Osteoblast (primary cell): Measurements from ENCODE around the gene MEPCE. TPM values are rescaled to one million over a fixed set of nuclear protein-coding genes. Genes with fewer than 3 reads are reported as not detected.

ENCODE experiments used
- DNase-seq: peaks from one replicate; pipeline ENCODE4 v3.0.0; 2011; ENCODE audit warnings: low spot score, mixed read lengths; ENCODE audit not compliant: insufficient read length; ENCODE audit errors: missing footprints
- H2AFZ ChIP-seq: 2 replicates; pipeline ENCODE4 v1.6.0; 2011; ENCODE audit warnings: mild to moderate bottlenecking, low read length
- H3K27ac ChIP-seq: 2 replicates; pipeline ENCODE4 v1.5.1; 2011; ENCODE audit warnings: mild to moderate bottlenecking, low read depth, low read length, moderate library complexity
- H3K27me3 ChIP-seq: 2 replicates; pipeline ENCODE4 v1.6.0; 2012; ENCODE audit warnings: mild to moderate bottlenecking, control low read depth, inconsistent platforms, low read length, moderate library complexity; ENCODE audit not compliant: insufficient read depth
- H3K36me3 ChIP-seq: 2 replicates; pipeline ENCODE4 v1.5.1; 2011; ENCODE audit warnings: mild to moderate bottlenecking, low read length, control low read depth, moderate library complexity; ENCODE audit not compliant: insufficient read depth
- H3K4me1 ChIP-seq: 2 replicates; pipeline ENCODE4 v1.5.1; 2011; ENCODE audit warnings: mild to moderate bottlenecking, low read length, control low read depth, moderate library complexity; ENCODE audit not compliant: insufficient read depth
- H3K4me2 ChIP-seq: 2 replicates; pipeline ENCODE4 v1.6.0; 2011; ENCODE audit warnings: mild to moderate bottlenecking, low read length; ENCODE audit not compliant: insufficient read depth
- H3K4me3 ChIP-seq: fragments of 200-600 bp; sonication (generic); 3 replicates; pipeline ENCODE4 v1.5.1; 2012; ENCODE audit warnings: mild to moderate bottlenecking, low read length, inconsistent platforms; ENCODE audit not compliant: insufficient read depth
- H3K79me2 ChIP-seq: 2 replicates; pipeline ENCODE4 v1.6.0; 2012; ENCODE audit warnings: mild to moderate bottlenecking, low read length, control low read depth, inconsistent platforms; ENCODE audit not compliant: insufficient read depth
- H3K9me3 ChIP-seq: 2 replicates; pipeline ENCODE4 v1.5.1; 2011; ENCODE audit warnings: low read depth, low read length, control low read depth
- H4K20me1 ChIP-seq: 2 replicates; pipeline ENCODE4 v1.6.0; 2012; ENCODE audit warnings: mild to moderate bottlenecking, low read length, control low read depth; ENCODE audit not compliant: insufficient read depth
- total RNA-seq: library from RNA; depleted of rRNA; stranded (reverse); fragments of >200 nt; gene quantifications from 2 replicates; pipeline ENCODE4 v1.2.3, GENCODE V29; 2012
- TF ChIP-seq, protein P1 (sequence below): IDR thresholded peaks from 2 replicates; pipeline ENCODE4 v1.5.1; 2011; ENCODE audit warnings: mild to moderate bottlenecking, low read depth, low read length, moderate library complexity; ENCODE audit errors: extremely low read depth

Gene MEPCE
- total RNA-seq, 1 donor: 29.7 TPM

DNA sequence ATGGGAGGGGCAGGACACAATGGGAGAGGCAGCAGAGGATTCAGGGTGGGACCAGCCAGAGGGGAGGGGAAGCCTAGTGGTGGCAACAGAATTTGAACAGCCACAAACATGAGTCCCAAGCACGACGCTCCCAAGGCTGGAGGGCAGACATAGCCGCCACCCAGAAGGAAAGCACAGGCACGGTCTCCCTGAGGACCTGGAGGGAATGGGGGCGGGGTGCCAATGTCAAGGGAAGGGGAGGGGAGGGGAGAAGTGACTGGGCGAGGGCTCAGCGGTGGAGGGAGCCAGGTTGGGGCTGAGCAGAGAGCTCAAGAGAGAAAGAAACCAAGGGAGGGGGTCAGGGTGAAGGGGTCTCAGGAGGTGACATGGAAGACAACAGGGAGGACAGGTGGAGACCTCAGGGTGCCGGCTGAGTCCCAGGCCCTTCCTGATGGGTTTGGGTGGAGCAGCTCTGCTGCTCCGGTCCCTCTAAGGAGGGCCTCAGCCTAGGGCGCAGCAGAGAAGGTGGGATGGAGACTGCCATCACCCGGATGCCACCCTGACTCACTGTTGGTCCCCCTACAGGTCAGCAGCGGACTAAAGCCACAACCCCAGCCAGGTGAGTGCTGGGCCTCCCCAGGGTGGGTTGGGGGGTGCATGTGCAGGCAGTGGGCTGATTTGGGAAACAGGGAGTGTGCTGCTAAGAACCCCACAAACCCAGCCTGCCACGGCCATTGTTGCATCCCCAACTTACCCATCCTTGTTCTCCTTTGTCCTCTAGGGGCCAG is 32.1 kb upstream of the MEPCE start:
- H3K27ac ChIP-seq: no peak overlapping the region
- H4K20me1 ChIP-seq: no peaks in the 10 kb centered on the region
- no peaks in the 10 kb centered on the region for H3K79me2 ChIP-seq
- H3K36me3 ChIP-seq: no peaks in the 10 kb centered on the region
- no peaks in the 10 kb centered on the region for H3K9me3 ChIP-seq
- H2AFZ ChIP-seq: no peak overlapping the region
- peaks cover 18% of the 10 kb centered on the region for H3K27me3 ChIP-seq
- TF ChIP-seq, protein P1, sequence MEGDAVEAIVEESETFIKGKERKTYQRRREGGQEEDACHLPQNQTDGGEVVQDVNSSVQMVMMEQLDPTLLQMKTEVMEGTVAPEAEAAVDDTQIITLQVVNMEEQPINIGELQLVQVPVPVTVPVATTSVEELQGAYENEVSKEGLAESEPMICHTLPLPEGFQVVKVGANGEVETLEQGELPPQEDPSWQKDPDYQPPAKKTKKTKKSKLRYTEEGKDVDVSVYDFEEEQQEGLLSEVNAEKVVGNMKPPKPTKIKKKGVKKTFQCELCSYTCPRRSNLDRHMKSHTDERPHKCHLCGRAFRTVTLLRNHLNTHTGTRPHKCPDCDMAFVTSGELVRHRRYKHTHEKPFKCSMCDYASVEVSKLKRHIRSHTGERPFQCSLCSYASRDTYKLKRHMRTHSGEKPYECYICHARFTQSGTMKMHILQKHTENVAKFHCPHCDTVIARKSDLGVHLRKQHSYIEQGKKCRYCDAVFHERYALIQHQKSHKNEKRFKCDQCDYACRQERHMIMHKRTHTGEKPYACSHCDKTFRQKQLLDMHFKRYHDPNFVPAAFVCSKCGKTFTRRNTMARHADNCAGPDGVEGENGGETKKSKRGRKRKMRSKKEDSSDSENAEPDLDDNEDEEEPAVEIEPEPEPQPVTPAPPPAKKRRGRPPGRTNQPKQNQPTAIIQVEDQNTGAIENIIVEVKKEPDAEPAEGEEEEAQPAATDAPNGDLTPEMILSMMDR: no peak
- DNase-seq: no peak
- H3K4me3 ChIP-seq: no peak overlapping the region
- H3K4me1 ChIP-seq: peaks cover 3% of the 10 kb centered on the region
- no peak overlapping the region for H3K4me2 ChIP-seq

DNA sequence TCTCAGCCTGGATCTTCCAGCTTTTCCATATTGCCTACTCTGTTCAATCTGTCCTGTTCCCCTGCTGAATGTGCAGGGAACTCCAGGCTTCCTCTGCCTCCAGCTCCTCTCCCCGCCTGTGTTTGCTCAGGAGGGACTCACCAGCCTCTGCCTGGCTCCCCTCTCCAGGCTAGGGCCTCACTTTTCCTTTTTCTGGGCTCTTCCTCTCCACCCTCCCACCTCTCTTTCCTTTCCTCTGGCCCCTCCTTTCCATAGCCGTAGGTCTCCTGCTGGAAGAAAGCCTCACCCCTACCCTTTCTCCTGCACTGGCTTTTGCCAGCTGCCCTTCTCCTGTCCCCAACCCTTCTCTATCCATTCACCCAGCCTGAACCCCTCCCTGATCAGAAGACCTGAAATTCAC is 31.4 kb upstream of the MEPCE start:
- TF ChIP-seq, protein P1: no peak
- no peaks in the 10 kb centered on the region for H3K79me2 ChIP-seq
- no peaks in the 10 kb centered on the region for H3K9me3 ChIP-seq
- H3K27me3 ChIP-seq: peaks cover 18% of the 10 kb centered on the region
- no peak overlapping the region for H3K27ac ChIP-seq
- H3K36me3 ChIP-seq: no peaks in the 10 kb centered on the region
- no peak for DNase-seq
- no peak overlapping the region for H3K4me2 ChIP-seq
- no peak overlapping the region for H3K4me3 ChIP-seq
- no peaks in the 10 kb centered on the region for H3K4me1 ChIP-seq
- no peaks in the 10 kb centered on the region for H4K20me1 ChIP-seq
- H2AFZ ChIP-seq: no peak overlapping the region

DNA sequence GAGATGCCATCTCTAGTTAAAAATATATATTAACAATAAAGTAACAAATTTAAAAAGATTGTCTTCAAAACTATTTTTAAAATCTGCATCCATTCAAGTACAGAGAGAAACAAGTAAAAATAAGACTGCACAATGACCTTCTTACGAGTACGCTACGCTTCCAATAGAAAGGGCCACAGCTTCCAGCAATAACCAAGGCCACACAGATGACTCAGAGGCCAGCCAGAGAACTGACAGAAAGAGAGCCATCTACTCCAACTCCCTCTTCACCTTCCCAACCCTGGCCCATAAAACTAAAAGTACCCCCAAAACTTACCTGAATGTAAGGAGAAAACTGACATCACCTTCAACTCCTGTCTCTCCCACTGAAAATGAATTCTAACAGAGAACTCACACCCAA is 29.6 kb upstream of the MEPCE start:
- Histone ChIP-seq H3K4me2 (no peak overlapping the region), H3K4me1 (no peaks in the 10 kb centered on the region), H3K27me3 (peaks cover 15% of the 10 kb centered on the region), H2AFZ (no peak overlapping the region), H4K20me1 (no peaks in the 10 kb centered on the region), H3K79me2 (no peaks in the 10 kb centered on the region), H3K4me3 (no peak overlapping the region), H3K27ac (no peak overlapping the region), H3K9me3 (no peaks in the 10 kb centered on the region), H3K36me3 (no peaks in the 10 kb centered on the region)
- DNase-seq: no peak
- TF ChIP-seq, protein P1: no peak

DNA sequence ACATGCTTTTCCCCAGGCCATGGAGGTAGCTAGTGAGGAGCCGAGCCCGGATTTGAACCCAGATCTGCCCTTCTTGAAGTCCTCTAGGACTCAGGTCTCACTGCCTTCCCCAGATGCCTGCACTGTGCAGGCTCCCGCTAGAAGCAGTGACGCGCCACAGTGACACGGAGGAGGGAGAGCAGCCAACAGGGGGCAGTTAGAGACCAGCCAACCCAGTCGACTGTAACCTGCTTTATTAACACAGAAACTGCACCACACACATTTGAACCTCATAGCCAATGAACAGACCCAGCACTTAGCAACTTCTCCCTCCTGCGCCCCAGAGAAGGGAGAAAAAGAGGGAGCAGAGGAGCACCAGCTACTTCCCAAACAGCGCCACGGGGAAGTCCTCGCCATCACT is 29.0 kb upstream of the MEPCE start:
- TF ChIP-seq, protein P1: no peak
- no peak overlapping the region for H3K27ac ChIP-seq
- no peaks in the 10 kb centered on the region for H3K9me3 ChIP-seq
- no peak overlapping the region for H2AFZ ChIP-seq
- peaks cover 15% of the 10 kb centered on the region for H3K27me3 ChIP-seq
- H3K4me1 ChIP-seq: no peaks in the 10 kb centered on the region
- H3K4me3 ChIP-seq: no peak overlapping the region
- no peaks in the 10 kb centered on the region for H3K79me2 ChIP-seq
- H3K4me2 ChIP-seq: no peak overlapping the region
- DNase-seq: no peak
- H3K36me3 ChIP-seq: no peaks in the 10 kb centered on the region
- H4K20me1 ChIP-seq: no peaks in the 10 kb centered on the region
